ENCODE results near the gene CACFD1.

Gene CACFD1

DNA sequence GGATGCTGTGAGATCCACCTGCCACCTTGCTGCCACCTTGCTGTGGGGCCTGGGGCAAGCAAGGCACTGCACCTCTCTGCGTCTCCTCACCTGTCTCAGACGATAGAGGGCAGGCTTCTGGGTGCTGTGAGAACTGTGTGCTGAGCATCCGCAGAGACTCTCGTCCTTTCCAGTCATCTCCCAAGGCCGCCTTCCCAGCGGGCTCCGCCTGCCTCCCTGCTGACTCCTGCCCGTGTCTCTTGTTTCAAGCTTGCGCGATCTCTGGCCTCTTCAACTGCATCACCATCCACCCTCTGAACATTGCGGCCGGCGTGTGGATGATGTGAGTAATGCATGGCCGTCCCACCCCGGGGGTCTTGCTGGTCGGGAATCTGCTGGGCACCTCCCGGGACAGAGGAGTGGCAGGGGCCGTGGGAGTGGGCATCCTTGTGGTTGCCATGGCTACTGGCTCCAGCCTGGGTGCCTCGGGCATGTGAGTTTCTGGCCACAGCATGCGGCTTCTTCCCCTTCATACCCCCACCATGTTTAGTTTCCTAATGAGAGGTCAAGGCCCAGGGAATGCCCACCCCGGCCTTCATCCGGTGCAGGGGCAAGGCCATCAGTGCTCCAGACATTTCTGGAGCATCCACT is 3.6 kb downstream of the CACFD1 start:
- TF ChIP-seq, protein P1, sequence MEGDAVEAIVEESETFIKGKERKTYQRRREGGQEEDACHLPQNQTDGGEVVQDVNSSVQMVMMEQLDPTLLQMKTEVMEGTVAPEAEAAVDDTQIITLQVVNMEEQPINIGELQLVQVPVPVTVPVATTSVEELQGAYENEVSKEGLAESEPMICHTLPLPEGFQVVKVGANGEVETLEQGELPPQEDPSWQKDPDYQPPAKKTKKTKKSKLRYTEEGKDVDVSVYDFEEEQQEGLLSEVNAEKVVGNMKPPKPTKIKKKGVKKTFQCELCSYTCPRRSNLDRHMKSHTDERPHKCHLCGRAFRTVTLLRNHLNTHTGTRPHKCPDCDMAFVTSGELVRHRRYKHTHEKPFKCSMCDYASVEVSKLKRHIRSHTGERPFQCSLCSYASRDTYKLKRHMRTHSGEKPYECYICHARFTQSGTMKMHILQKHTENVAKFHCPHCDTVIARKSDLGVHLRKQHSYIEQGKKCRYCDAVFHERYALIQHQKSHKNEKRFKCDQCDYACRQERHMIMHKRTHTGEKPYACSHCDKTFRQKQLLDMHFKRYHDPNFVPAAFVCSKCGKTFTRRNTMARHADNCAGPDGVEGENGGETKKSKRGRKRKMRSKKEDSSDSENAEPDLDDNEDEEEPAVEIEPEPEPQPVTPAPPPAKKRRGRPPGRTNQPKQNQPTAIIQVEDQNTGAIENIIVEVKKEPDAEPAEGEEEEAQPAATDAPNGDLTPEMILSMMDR (IDR thresholded peaks at IDR 0.05; ENCODE audit: unreplicated experiment in 3 of 3) = no peak
- H3K4me3 Mint-ChIP-seq = peak overlapping the region in 2 of 3 experiments; percentile 24 to 36
- no peaks in the 10 kb centered on the region for H3K9me3 Mint-ChIP-seq
- peaks cover 10% of the 10 kb centered on the region for H3K4me1 Mint-ChIP-seq
- H3K36me3 Mint-ChIP-seq (ENCODE audit: low read depth) = peaks cover 8% of the 10 kb centered on the region
- no peaks in the 10 kb centered on the region for H3K27me3 Mint-ChIP-seq (ENCODE audit: low read depth)
- no peak overlapping the region for H3K27ac Mint-ChIP-seq

DNA sequence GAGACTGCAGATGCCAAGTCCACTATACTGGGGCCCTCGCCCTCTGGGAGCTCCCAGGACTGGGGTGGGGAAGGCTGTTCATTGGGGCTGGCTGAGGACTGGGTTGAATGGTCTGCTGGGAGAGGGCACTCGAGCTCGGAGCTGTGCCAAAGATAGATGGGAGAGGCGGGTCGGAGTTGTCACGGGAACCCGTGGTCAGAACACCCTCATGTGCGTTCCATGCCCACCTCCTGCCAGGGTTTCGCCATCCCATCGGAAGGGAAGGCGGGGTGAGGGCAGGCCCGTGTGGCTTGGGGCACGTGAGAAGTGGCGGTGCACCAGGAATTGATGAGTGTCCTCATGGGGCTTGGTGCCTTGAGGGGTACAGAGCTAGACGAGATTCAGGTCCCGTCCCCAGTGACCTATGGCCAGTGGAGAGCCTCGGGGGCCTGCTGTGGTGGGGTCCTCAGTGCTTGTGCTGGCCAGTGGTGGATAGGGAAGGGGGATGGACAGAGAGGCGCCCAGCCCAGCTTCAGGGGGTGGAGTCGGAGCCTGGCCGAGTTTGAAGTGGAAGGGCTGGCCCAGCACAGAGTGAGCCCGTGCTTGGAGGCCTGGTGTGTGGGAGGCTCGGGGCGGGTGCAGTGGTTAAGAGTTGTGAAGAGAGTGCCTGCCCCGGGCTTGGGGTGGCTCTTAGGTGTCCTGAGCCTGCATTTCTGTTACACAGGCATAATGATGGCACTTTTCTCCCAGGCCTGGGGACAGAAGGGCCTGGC is 4.3 kb downstream of the CACFD1 start:
- no peaks in the 10 kb centered on the region for H3K9me3 Mint-ChIP-seq
- no peak overlapping the region for H3K27ac Mint-ChIP-seq
- H3K4me3 Mint-ChIP-seq = peak overlapping the region in 1 of 3 experiments; percentile 26
- H3K36me3 Mint-ChIP-seq (ENCODE audit: low read depth) = peaks cover 8% of the 10 kb centered on the region
- TF ChIP-seq, protein P1 (IDR thresholded peaks at IDR 0.05; ENCODE audit: unreplicated experiment in 3 of 3) = no peak
- no peaks in the 10 kb centered on the region for H3K27me3 Mint-ChIP-seq (ENCODE audit: low read depth)
- peaks cover 10% of the 10 kb centered on the region for H3K4me1 Mint-ChIP-seq

DNA sequence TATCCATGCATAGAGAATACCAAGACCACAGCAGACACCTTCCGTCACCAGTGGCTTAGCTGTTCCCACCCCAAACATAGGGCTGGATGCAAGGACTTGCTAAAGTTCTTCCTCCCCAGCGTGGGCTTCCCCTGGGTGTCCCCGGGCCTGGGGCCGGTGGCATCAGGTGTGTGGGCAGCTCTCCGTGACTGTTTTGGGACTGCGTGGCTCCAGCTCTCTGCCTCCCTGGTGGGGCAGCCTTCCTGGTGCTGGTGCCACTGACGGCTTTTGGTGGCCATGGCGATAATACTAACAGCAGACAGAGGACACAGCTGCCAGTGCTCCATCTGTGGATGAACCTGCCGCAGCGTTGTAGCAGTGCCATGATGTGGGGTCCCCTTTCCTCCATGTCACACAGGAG is 4.9 kb downstream of the CACFD1 start:
- Mint-ChIP-seq H3K27ac (no peak overlapping the region), H3K36me3 (ENCODE audit: low read depth) (peaks cover 8% of the 10 kb centered on the region), H3K4me1 (peaks cover 10% of the 10 kb centered on the region), H3K27me3 (ENCODE audit: low read depth) (no peaks in the 10 kb centered on the region), H3K4me3 (no peak overlapping the region), H3K9me3 (no peaks in the 10 kb centered on the region)
- TF ChIP-seq, protein P1 (IDR thresholded peaks at IDR 0.05; ENCODE audit: unreplicated experiment in 3 of 3) = no peak

DNA sequence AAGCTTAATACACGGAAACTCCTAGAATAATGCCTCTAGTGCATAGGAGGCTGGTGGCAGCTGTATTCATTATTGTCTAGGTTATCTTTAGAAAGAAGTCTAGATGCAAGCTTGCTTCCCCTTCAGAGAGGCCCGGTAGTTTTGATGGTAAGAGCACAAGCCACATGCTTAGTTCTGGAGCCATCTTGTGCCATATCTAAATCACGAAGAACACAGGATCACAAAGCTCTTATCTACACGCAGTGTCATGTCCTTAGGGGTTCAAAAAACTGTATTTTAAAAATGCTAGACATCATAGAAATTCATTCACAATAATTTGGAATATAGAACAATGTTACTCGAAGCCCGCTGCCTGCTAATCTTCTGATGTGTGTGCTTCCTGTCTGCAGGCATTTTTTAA is 6.2 kb downstream of the CACFD1 start:
- TF ChIP-seq, protein P1 (IDR thresholded peaks at IDR 0.05; ENCODE audit: unreplicated experiment in 3 of 3) = no peak
- peaks cover 8% of the 10 kb centered on the region for H3K36me3 Mint-ChIP-seq (ENCODE audit: low read depth)
- no peak overlapping the region for H3K4me3 Mint-ChIP-seq
- H3K9me3 Mint-ChIP-seq = no peaks in the 10 kb centered on the region
- no peak overlapping the region for H3K27ac Mint-ChIP-seq
- no peaks in the 10 kb centered on the region for H3K27me3 Mint-ChIP-seq (ENCODE audit: low read depth)
- peaks cover 9% of the 10 kb centered on the region for H3K4me1 Mint-ChIP-seq

DNA sequence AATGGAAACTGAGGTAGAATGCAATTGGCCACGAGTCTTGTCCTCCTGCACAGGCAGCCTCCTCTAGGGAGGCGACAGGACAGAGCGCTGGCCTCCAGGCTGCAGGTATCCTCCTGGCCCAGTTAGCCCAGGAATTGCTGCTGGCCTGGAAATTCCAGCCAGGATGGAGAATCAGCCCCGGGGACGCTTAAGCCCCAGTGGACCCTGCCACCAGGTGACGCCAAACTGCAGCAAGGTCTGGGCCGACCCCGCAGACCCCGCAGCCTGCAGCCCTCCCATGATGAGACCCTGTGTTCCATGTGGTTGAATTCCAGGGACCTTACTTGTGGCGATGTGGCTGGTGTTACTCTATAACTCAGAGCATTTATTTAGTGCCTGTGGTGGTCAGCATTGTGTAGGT is 7.3 kb downstream of the CACFD1 start:
- TF ChIP-seq, protein P1 (IDR thresholded peaks at IDR 0.05; ENCODE audit: unreplicated experiment in 3 of 3) = no peak
- Mint-ChIP-seq H3K9me3 (no peaks in the 10 kb centered on the region), H3K27ac (no peak overlapping the region), H3K4me3 (no peak overlapping the region), H3K27me3 (ENCODE audit: low read depth) (no peaks in the 10 kb centered on the region), H3K36me3 (ENCODE audit: low read depth) (peaks cover 8% of the 10 kb centered on the region), H3K4me1 (no peaks in the 10 kb centered on the region)

DNA sequence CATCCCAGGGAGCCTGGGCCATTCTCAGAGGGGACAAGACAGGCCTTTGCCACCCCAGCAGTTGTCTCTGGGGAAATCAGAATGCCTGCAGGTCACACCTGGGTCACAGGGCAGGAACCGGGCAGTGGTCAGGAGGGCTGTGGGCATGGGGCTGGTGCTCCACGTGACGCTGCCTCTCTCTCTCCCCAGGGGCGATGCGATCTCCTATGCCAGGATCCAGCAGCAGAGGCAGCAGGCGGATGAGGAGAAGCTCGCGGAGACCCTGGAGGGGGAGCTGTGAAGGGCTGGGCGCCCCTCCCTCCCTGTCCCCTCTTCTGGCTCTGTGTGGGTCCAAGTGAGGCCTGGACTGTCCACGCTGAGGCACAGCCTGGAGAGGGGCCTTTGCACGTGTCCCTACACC is 8.6 kb downstream of the CACFD1 start:
- no peaks in the 10 kb centered on the region for H3K9me3 Mint-ChIP-seq
- peaks cover 8% of the 10 kb centered on the region for H3K36me3 Mint-ChIP-seq (ENCODE audit: low read depth)
- no peaks in the 10 kb centered on the region for H3K27me3 Mint-ChIP-seq (ENCODE audit: low read depth)
- H3K4me1 Mint-ChIP-seq = no peaks in the 10 kb centered on the region
- no peak overlapping the region for H3K27ac Mint-ChIP-seq
- H3K4me3 Mint-ChIP-seq = no peak overlapping the region
- TF ChIP-seq, protein P1 (IDR thresholded peaks at IDR 0.05; ENCODE audit: unreplicated experiment in 3 of 3) = no peak
